Femur (tissue), 1 donor: Measurements from ENCODE around the gene TRAF3IP1.
A peak's percentile ranks its signal among the peaks of the same experiment; 100 is the strongest.
"Not testable (repeated sequence)": the region's sequence is repeated elsewhere in the genome, so short reads cannot be mapped to it uniquely, and the experiment has no call there.

Source experiments
- DNase-seq: peaks from one replicate; pipeline ENCODE4 v3.0.0-alpha.2; 2017

Gene TRAF3IP1

DNA sequence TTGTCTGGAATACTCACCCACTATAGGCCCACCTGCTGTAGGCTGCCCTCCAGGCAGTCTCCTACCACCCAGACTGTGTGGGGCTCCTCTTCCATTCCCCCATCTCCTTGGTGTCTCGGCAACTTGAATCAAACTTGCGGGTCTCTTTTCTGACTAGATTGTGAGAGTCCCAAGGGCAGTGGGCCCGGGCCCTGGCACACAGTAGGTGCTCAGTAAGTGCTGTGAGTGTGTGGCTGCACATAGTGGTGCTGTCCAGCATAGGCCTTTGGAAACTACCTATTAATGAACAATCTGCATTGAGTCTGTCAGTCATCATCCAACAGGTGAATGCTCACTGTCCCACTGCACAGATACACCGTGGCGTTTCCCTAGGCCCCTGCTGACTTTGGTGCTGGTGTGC lies 62.8 kb downstream of the TRAF3IP1 start:
- no peak for DNase-seq

DNA sequence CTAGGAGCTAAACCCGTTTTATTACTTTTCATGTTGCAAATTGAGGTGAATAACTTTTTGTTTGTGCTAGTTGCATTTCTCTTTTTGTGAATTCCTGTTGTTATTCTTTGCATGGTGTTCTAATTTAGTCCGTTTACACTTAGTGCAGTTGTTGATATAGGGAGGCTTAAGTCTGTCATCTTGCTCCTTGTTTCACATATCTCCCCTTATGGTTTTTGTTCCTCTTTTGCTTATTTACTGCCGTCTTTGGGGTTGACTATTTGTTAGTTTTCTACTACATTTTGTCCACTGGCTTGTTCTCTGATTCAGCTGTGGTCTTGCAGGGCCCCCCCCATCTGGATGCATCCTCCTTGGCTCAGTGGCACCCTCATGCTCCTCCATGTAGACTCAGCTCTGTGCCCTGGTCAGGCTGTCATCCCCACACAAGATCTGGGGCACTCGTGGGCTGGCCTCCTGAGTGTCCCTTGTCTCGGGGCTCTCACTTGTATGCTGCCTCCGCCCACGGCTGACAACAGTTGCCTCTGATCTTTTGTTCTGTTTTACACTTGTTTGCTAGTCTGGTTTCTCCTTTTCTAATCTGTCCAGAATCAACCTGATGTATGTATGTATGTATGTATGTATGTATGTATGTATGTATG lies 63.5 kb downstream of the TRAF3IP1 start:
- DNase-seq, result no peak

DNA sequence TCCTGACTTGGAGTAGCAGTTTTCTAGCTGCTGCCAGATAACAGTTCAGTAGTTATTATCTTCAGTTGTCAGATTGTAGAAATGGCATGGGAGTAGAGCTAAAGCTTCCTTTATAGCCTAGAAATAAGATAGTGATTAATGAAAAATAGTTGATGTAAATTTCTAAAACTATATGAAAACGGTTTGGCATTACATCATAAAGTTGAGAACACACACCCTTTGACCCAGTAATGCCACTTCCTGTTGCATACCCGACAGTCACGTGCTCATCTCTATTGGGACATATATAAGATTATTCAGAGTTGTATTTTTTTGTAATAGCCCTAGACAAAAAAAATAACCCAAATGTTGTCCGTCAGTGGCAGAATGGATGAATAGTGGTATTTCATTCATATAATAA lies 67.0 kb downstream of the TRAF3IP1 start:
- no peak for DNase-seq

DNA sequence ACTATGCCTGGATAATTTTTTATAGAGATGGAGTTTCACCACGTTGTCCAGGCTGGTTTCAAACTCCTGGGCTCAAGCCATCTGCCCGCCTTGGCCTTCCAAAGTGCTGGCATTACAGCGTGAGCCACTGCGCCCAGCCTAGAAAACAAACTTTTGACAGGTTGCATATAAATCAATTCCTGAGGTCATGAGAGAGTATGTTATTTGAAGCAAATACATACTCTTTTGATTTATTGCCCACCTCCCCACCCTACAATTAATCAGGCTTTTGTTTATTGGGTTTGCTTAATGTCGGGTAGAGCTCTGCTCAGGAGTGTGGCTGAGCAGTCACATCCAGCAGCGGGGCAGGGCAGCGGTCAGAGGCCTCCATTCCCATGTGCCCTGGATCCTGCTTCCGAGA lies 68.5 kb downstream of the TRAF3IP1 start:
- no peak for DNase-seq

DNA sequence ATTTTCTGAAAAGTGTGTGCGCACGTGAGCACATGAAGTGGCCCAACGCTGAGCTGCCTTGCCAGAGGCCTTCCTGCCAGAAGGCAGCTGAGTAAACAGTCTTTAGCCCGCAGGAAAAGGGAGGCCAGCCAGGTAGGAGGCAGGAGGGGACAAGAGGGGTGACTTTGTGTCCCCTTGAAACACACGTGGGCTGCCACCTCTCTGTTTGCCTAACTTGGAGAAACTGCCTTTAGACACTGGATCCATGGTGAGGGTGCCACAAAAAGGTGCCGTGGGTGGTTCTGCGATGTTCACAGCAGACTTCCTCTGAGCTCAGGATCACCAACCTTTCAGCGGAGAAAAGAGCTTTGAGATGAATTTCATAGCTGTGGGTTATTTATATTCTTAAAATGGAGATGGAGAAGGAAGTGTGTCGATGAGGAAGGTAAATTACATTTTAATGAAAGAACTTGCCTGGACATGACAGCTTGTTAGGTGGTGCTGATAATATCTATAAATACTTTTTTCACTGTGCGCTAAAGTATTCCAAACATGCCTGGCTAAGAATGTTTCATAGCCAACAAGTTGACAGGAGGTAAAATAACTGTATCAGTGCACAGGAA lies 69.8 kb downstream of the TRAF3IP1 start:
- DNase-seq, result no peak

DNA sequence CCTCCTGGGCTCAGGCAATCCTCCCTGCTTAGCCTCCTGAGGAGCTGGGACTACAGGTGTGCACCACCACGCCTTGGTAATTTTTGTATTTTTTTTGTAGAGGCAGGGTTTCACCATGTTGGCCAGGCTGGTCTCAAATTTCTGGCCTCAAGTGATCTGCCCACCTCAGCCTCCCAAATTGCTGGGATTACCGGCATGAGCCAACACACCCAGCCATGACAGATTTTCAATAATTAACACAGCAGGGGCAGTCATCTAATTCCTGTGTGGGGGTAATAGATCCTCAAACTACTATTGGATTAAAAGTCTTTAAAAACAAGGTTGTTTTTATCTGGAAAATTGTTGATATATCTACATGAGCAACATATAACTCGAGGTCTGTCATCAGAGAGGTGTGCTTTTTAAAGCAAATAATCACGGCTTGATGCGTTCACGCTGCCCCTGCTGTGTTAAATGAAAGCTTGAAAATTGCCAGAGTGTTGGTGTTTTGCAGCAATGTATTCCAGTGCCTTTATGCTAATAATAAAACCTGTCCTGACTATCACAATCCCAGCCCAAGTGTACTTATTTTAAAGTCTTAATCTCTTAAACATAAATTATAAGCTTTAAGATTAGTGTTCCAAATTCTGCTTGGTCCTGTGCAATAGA lies 70.8 kb downstream of the TRAF3IP1 start:
- DNase-seq, result no peak

DNA sequence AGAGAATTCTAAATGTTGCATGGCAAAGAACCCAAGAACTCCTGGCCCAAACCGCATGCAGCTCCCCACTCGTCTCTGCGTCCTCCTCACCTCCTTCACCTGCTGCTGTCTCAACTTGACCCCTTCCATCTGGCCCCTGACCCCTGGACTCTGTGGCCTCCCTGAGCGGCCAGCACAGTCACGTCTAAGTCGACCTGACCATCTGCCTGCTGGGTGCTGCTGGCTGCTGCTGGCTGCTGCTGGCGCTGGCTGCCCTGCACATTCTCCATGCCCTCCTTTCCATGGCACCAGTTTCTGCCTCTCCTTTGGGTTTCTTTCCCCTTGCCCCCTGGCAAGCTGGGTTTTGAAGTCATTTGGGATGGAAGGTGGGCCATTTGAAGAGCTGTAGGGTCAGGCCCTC lies 76.3 kb downstream of the TRAF3IP1 start:
- no peak for DNase-seq

DNA sequence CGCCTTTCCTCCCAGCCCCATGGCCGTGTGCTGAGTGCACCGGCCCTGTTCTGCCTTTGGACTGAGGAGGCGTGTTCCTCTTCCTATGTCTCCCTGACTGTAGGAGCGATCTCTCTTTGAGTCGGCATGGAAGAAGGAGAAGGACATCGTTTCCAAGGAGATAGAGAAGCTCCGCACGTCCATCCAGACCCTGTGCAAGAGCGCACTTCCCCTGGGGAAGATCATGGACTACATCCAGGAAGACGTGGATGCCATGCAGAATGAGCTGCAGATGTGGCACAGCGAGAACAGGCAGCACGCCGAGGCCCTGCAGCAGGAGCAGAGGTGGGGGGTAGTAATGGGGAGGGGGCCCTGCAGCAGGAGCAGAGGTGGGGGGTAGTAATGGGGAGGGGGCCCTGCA lies 77.0 kb downstream of the TRAF3IP1 start:
- no peak for DNase-seq

DNA sequence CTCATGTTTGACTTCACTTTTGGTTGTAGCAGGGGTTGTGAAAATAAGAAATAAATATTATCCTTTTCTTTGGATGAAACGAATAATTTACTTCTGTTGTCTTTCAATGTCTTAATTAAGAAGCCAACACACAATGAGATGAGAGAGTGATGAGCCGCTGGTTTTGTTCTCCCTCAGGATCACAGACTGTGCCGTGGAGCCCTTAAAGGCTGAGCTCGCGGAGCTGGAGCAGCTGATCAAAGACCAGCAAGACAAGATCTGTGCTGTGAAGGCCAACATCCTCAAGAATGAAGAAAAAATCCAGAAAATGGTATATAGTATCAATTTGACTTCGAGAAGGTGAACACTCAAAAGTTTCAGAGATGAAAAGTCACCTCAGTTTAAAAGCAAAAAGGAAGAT lies 78.3 kb downstream of the TRAF3IP1 start:
- DNase-seq, result no peak

DNA sequence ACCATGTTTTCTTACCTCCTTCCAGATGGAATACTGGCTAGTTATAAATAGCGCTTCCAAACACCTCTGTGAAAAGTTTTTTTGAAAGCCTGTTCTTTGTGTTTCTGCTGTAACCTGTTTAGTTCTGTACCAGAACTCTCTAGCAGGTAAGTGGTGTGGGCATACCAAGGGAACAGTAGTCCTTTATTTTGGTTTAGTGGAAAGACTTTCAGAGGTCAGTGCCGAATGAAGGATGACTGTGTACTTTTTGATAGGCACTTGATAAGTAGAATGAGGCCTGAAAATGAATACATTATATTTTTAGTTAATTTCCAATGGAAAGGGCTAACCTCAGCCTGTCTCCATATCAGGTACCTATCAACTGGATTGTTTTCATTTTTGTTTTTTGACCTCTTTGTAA lies 78.8 kb downstream of the TRAF3IP1 start:
- no peak for DNase-seq

DNA sequence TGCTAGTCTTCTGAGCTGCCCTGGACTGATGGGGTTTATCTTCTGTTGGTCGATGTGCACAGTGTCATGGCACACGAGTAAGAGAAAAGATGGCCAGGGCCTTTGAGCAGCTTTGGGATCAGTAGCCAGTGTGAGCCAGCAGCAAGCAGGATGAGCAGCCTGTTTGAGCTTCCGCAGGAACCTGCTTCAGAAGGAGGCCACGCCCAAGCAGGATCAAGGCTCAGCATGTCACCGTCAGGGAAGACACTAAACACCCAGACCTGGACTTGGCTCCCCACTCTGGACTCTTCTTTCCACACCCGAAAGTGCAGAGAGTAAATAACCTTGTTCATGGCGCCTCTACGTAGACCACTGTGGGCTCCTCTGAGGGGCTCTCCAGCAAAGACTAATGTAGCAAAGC lies 81.2 kb downstream of the TRAF3IP1 start:
- no peak for DNase-seq

DNA sequence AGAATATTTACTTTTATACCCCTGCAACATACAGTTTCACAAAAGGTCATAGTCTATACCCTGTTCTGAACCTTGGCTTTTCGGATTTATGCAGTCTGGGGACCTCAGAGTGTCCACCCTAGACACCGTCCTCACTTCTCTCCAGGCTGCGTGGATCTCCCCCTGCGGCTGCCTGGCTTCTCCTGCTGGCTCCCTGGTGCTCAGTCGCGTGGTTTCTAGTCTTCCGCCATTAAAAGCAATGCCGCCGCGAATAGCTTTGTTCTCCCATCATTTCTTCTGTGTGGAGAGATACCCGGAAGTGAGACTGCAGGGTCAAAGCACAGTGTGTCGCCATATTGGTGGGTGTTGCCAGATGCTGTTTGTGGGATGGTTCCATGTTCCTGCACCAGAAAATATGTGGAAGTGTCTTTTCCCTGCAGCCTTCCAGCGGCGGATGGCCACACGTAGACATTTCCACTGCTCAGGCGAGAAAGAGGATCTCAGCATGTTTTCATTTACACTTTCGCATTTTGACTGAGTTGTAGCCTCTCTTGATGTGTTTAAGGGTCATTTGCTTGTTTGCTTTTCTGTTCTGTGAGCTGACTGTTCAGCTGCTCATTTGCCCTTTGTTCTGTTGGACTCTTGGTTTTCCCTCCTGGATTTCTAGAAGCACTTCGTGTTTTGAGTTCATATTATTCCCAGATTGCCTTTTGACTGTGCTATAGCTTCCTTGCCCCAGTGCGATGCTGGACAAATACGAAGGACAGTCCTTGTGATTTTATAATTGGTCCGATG lies 83.5 kb downstream of the TRAF3IP1 start:
- DNase-seq, result no peak

DNA sequence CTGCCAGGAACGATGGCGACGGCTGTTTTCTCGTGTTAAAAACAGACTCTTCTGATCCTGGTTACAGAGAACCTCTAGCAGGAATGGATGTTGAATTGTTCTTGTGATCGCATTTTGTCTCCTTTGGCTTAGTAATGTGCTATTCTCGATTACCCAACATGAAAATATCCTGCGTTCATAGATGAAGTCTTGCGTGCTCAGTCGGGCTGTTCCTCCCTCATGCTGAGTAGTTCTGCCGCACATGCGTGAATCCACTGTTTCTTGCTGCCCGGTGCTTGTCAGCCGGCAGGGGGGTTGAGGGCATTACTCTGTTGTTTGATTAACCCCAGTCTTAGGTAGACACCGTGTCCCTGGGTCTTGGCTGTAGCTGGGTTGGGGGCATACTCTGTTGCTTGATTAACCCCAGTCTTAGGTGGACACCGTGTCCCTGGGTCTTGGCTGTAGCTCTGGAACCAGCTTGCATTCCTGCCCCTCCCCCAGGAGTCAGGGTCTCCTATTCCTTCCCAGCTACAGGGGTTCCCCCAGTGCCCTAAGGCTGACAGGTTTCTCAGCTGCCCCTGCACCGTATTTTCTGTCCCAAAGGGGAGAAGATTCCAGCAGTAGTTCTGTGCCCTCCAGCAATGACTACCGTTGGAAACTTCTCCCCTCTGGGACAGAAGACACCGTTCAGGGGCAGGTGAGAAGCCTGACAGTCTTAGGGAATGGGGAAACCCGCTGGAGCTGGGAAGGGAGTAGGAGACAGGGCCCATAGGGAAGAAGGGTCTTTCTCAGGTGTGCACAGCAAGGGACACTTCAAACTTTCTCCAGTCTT lies 84.3 kb downstream of the TRAF3IP1 start:
- no peak for DNase-seq

DNA sequence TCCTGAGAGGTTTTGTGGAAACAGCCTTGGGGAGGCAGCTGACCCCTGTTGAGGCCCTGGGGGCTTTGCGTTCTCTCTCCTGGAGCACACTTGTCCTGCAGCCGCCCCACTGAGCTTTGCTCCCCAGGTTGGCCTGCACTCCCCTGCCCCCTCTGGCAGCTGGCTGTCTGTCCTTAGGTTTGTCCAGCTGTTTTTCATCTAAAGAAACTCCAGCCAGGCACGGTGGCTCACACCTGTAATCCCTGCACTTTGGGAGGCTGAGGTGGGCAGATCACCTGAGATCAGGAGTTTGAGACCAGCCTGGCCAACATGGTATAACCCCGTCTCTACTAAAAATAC lies 84.9 kb downstream of the TRAF3IP1 start:
- DNase-seq, result not testable (repeated sequence)

DNA sequence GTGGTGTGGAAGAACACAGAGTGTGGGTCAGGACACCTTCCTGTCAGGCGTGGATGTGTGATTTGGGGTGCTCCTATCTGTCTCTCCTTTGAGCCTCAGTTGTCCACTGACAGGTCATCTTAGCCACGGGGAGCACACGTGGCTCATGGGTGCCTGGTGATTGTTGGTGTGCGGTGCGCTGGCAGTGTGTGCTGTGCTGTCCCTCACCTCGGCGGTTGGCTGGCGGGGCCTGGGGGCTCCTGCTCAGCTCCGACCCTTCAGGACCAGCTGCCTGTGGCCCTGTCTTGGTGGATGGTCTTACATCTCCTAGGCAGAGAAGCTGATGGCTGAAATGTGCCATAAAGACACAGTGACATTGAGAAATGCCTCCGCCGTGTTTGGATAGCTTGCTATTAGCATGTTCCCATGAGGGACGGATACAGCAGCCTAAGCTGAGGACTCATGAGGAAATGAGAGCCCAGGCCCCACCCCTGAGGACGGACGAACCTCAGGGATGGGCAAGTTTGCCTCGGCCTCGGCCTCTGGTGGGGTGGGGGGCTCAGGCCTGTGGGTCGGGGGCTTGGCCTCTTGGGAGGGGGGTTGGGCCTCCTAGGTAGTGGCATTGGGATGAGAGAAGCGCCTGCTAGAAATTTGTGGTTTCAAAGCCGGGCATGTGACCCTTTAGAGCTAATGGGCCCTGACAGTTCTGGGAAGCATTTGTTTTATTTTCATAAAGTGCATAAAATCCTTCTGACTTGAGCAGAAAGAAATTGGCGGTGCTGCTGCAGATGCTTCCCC lies 86.1 kb downstream of the TRAF3IP1 start:
- no peak for DNase-seq

DNA sequence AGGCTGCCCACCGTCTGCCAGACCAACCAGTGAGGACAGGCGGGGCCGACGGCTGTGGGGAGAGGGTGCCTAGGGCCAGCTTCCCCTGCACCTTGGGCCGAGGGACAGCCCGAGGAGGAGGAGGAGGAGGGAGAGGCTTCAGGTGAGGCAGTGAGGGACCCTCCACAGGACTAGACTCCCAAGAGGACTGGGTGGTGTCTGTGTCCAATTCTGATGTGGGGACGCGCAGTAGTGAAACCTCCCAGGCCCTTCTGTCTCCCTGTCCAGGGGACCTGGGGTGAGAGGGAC lies 86.6 kb downstream of the TRAF3IP1 start:
- no peak for DNase-seq

DNA sequence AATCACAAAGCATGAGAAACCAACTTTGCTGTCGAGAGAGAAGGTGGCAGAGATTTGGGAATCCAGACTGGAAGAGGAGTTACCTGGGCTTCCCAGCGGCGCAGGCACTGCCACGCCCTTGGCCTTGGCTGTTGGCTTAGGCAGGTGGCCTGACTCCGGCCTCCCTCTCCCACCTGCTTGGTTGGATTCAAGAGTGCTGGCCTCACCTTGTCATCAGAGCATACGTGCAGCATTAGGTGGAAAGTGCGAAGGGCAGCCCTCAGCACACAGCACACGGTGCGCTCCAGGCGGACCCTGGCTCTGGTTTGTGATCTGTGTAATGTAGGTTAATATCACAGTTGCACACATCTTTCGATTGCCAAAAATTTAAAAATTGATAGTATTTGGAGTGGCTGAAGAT lies 87.2 kb downstream of the TRAF3IP1 start:
- DNase-seq, result no peak

DNA sequence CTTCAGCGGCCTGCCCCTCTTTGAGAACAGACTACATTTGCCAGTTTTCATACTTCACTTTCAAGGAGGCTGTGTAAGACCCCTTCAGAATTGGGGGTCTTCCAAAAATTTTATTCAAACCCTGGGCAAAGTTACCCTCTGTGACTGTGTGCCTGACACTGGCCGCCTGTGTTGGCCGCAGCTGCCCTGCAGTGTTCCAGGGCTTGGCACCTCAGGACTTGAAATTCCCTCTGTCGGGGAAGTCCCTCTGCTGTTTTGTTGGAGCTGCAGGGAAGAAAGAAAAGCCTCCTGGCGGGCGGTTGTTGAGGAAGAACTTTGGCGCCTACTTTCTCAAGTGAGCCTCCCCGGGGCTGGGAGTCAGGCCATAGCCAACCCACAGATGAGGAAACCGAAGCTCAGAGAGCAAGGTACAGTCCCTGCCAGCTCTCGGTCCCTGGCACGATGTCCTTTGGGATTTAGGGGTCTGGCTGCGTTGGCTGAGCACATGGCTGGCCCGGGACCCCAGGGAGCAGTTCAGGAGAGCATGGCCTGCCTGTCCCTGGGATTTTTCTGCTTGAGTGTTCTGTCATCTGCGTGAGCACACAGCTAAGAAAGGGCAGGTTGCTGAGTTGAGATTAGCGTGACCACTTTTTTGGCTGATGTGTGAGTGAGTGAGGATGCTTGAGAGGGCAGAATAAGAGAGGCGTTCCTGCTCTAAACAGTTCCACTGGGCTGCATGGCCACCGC lies 88.5 kb downstream of the TRAF3IP1 start:
- DNase-seq, result no peak

DNA sequence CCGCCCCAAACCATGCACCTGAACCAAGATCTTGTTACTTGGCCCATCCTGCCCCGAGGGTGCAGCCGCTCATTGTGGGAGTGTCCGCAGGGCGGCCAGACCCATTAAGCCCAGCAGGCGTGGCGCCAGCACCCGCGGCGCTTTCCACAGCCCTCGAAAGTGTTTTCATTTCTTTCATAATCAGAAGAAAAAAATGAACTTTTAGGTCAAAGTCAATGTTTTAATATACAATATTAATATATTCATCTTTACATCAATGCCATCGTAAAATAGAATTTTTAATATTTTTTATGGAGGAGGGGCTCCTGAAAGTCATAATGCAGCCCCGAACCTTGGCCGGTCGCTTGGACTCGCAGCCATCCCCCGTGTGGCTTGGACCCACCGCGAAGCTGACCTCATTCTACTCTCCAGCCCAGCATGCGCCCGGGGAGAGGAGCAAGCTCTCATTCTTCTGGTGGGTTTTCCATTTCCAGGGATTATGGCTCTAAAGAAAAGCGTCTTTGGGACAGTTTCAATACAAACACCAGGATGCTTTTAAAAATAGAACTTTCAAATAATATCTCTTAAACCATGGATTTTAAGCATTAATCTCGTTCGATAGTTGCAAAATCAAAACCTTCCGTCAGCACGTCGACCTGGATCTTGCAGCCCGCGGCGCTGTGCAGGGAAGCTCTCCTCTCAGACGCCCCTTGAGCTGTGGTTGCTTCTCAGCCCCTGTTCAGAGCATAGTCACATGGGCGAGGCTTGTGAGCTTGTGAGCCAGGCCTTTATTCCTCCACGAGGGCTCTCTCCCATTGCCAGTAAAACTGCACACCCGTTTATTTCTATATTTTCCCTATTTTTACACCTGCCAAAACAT lies 89.3 kb downstream of the TRAF3IP1 start:
- DNase-seq, result peak; percentile 68

DNA sequence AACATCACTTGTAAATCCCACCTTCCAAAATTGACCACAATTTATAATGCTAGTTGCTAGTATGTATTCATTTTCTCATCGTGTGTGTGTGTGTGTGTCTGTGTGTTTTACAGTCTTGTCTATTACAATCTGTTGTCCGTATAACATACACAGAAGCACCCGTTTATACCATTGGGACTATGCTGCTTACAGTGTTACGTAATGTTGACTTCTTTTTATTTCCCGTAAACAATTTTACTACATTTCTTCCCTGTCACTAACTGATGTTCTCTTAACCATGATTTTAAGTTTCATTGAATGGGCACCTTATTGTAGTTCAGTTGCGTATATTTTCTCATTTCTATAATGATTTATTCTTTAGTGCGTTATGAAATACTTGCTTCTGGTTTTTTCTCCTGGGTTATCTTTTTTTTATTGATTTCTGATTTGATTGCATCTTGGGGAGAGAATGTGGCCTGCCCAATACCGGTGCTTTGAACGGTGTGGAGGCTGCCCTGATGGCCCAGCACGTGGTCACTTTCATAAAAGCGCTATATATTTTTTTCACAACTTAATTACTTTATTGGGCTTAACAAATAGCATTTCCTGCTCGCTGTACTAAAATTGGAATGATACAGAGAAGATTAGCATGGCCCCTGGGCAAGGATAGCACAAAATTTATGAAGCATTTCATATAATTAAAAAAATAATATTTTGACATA lies 91.9 kb downstream of the TRAF3IP1 start:
- no peak for DNase-seq
